GM18499 (cell line): ENCODE results near the gene SOX10.

Experiments
- ATAC-seq: cut with Tn5 transposase; IDR thresholded peaks from one replicate; pipeline ENCODE4 v1.9.1; 2021; ENCODE audit warnings: moderate number of reproducible peaks; ENCODE audit not compliant: insufficient read depth, unreplicated experiment

SOX10 gene

GRCh38 chr22:37983860-37984791 is at the start of gene SOX10:
Gene SOX10 (minus strand): TSS chr22:37984555. CDS start chr22:37983784, 771 bp downstream.
- no peak for ATAC-seq

- no peak for ATAC-seq
Measured at GRCh38 chr22:38033522-38034277, 49.3 kb upstream of the SOX10 start.

GRCh38 chr22:38032681-38033521 is 48.5 kb upstream of the SOX10 start:
- no peak for ATAC-seq

GRCh38 chr22:38031491-38031890 is 47.1 kb upstream of the SOX10 start:
- ATAC-seq: no peak

GRCh38 chr22:38030311-38031133 is 46.2 kb upstream of the SOX10 start:
- ATAC-seq: no peak

- ATAC-seq: no peak
Measured at GRCh38 chr22:38029901-38030300, 45.5 kb upstream of the SOX10 start.

- no peak for ATAC-seq
Measured at GRCh38 chr22:38029370-38029769, 45.0 kb upstream of the SOX10 start.

GRCh38 chr22:38028344-38029130 is 44.2 kb upstream of the SOX10 start:
- ATAC-seq: no peak

- no peak for ATAC-seq
Measured at GRCh38 chr22:38027487-38027886, 43.1 kb upstream of the SOX10 start.

GRCh38 chr22:38026130-38027111 is 42.1 kb upstream of the SOX10 start:
- no peak for ATAC-seq

- no peak for ATAC-seq
Measured at GRCh38 chr22:38025514-38025913, 41.2 kb upstream of the SOX10 start.

GRCh38 chr22:38023045-38023444 is 38.7 kb upstream of the SOX10 start:
- ATAC-seq: no peak

- no peak for ATAC-seq
Measured at GRCh38 chr22:38021206-38021605, 36.9 kb upstream of the SOX10 start.

GRCh38 chr22:38018938-38019827 is 34.8 kb upstream of the SOX10 start:
- no peak for ATAC-seq

- ATAC-seq: no peak
Measured at GRCh38 chr22:38017939-38018885, 33.9 kb upstream of the SOX10 start.
